OCI-LY1 (cell line): ENCODE measurements around the gene WNK2.

Source experiments
- H2AFZ ChIP-seq: fragments of 200-600 bp; sonication (generic), shearing (Covaris generic); 2 replicates; pipeline ENCODE4 v1.6.0; 2014; ENCODE audit warnings: antibody characterized with exemption, mild to moderate bottlenecking, low read length
- H3F3A ChIP-seq: fragments of 200-600 bp; sonication (generic), shearing (Covaris generic); 2 replicates; pipeline ENCODE4 v1.6.0; 2014; ENCODE audit warnings: mild to moderate bottlenecking, antibody characterized with exemption, low read length, moderate library complexity; ENCODE audit not compliant: insufficient read depth
- H3K27ac ChIP-seq: fragments of 200-600 bp; sonication (generic); 2 replicates; pipeline ENCODE4 v1.5.1; 2014; ENCODE audit warnings: low read length, mixed run types, mild to moderate bottlenecking, low read depth; ENCODE audit not compliant: poor library complexity, severe bottlenecking
- H3K27me3 ChIP-seq: fragments of 200-600 bp; sonication (generic); 2 replicates; pipeline ENCODE4 v1.6.0; 2014; ENCODE audit warnings: antibody characterized with exemption, mild to moderate bottlenecking, low read length, moderate library complexity; ENCODE audit not compliant: insufficient read depth
- H3K36me3 ChIP-seq: fragments of 200-600 bp; sonication (generic); 2 replicates; pipeline ENCODE4 v1.6.1; 2014; ENCODE audit warnings: mild to moderate bottlenecking, antibody characterized with exemption, low read length, moderate library complexity, mixed read lengths; ENCODE audit not compliant: insufficient read depth
- H3K4me1 ChIP-seq: fragments of 200-600 bp; sonication (generic); 2 replicates; pipeline ENCODE4 v1.5.1; 2014; ENCODE audit warnings: mild to moderate bottlenecking, low read length, moderate library complexity; ENCODE audit not compliant: insufficient read depth, severe bottlenecking
- H3K4me2 ChIP-seq: fragments of 200-600 bp; sonication (generic), shearing (Covaris generic); 2 replicates; pipeline ENCODE4 v1.6.1; 2014; ENCODE audit warnings: low read length
- H3K4me3 ChIP-seq: fragments of 200-600 bp; sonication (generic); 2 replicates; pipeline ENCODE4 v1.5.1; 2014; ENCODE audit warnings: low read length, low read depth, mild to moderate bottlenecking, mixed read lengths; ENCODE audit not compliant: poor library complexity, severe bottlenecking
- H3K79me2 ChIP-seq: fragments of 200-600 bp; shearing (Covaris generic); 2 replicates; pipeline ENCODE4 v1.6.1; 2016; ENCODE audit warnings: mixed run types, low read length, mixed read lengths; ENCODE audit not compliant: insufficient read depth
- H3K9ac ChIP-seq: fragments of 200-600 bp; sonication (generic), shearing (Covaris generic); 2 replicates; pipeline ENCODE4 v1.6.1; 2014; ENCODE audit warnings: mild to moderate bottlenecking, low read length, mixed read lengths
- H3K9me2 ChIP-seq: fragments of 200-600 bp; sonication (generic), shearing (Covaris generic); 2 replicates; pipeline ENCODE4 v1.6.1; 2014; ENCODE audit warnings: low read depth, mild to moderate bottlenecking, low read length, mixed read lengths
- H3K9me3 ChIP-seq: fragments of 200-600 bp; shearing (Covaris generic); 2 replicates; pipeline ENCODE4 v1.6.1; 2014; ENCODE audit warnings: low read length, mixed read lengths
- H4K20me1 ChIP-seq: fragments of 200-600 bp; sonication (generic), shearing (Covaris generic); 2 replicates; pipeline ENCODE4 v1.6.0; 2016; ENCODE audit warnings: mild to moderate bottlenecking, low read length; ENCODE audit not compliant: insufficient read depth
- CTCF ChIP-seq: fragments of 200-600 bp; sonication (generic), shearing (Covaris generic); IDR thresholded peaks from 2 replicates; pipeline ENCODE4 v1.5.1; 2017; ENCODE audit warnings: mild to moderate bottlenecking, antibody characterized with exemption, low read length, moderate library complexity, mixed read lengths
- EZH2 ChIP-seq: fragments of 200-600 bp; sonication (generic), shearing (Covaris generic); IDR thresholded peaks from 2 replicates; pipeline ENCODE4 v1.8.0; 2017; ENCODE audit warnings: borderline replicate concordance, mixed run types, mild to moderate bottlenecking, antibody characterized with exemption, low read length, moderate library complexity, mixed read lengths

Gene WNK2

GRCh38 chr9:93255494-93255867 is 71.5 kb downstream of the WNK2 start:
- H3K27me3 ChIP-seq = no peaks in the 10 kb centered on the region
- H2AFZ ChIP-seq = no peak overlapping the region
- H3K9me2 ChIP-seq = no peaks in the 10 kb centered on the region
- H3K9ac ChIP-seq = no peak overlapping the region
- H3F3A ChIP-seq = no peaks in the 10 kb centered on the region
- TF ChIP-seq CTCF (no peak), EZH2 (no peak)
- H3K4me3 ChIP-seq = no peak overlapping the region
- no peak overlapping the region for H3K27ac ChIP-seq
- H3K79me2 ChIP-seq = no peaks in the 10 kb centered on the region
- H3K36me3 ChIP-seq = no peaks in the 10 kb centered on the region
- peaks cover 10% of the 10 kb centered on the region for H3K4me1 ChIP-seq
- no peaks in the 10 kb centered on the region for H4K20me1 ChIP-seq
- H3K9me3 ChIP-seq = no peaks in the 10 kb centered on the region
- no peak overlapping the region for H3K4me2 ChIP-seq

GRCh38 chr9:93255994-93256877 is 72.3 kb downstream of the WNK2 start:
- Histone ChIP-seq H3K9me3 (no peaks in the 10 kb centered on the region), H3K4me2 (no peak overlapping the region), H3K4me3 (no peak overlapping the region), H3K36me3 (no peaks in the 10 kb centered on the region), H3F3A (no peaks in the 10 kb centered on the region), H4K20me1 (no peaks in the 10 kb centered on the region), H3K9me2 (no peaks in the 10 kb centered on the region), H3K79me2 (no peaks in the 10 kb centered on the region), H2AFZ (no peak overlapping the region), H3K4me1 (peaks cover 18% of the 10 kb centered on the region), H3K9ac (no peak overlapping the region), H3K27me3 (no peaks in the 10 kb centered on the region), H3K27ac (no peak overlapping the region)
- TF ChIP-seq CTCF (no peak), EZH2 (no peak)

GRCh38 chr9:93256878-93257807 is 73.2 kb downstream of the WNK2 start:
- no peaks in the 10 kb centered on the region for H3K9me3 ChIP-seq
- H3K4me3 ChIP-seq = no peak overlapping the region
- peaks cover 27% of the 10 kb centered on the region for H3K4me1 ChIP-seq
- no peaks in the 10 kb centered on the region for H3K36me3 ChIP-seq
- H3K79me2 ChIP-seq = no peaks in the 10 kb centered on the region
- H3F3A ChIP-seq = no peaks in the 10 kb centered on the region
- H3K27ac ChIP-seq = no peak overlapping the region
- H2AFZ ChIP-seq = no peak overlapping the region
- no peaks in the 10 kb centered on the region for H3K27me3 ChIP-seq
- TF ChIP-seq EZH2 (no peak), CTCF (no peak)
- H3K9ac ChIP-seq = no peak overlapping the region; the same call in 1 of the 2 replicates
- H3K9me2 ChIP-seq = no peaks in the 10 kb centered on the region
- H3K4me2 ChIP-seq = no peak overlapping the region
- no peaks in the 10 kb centered on the region for H4K20me1 ChIP-seq
